HepG2 (cell line): ENCODE measurements around the gene TCFL5. TPM values are rescaled to one million over a fixed set of nuclear protein-coding genes. Genes with fewer than 3 reads are reported as not detected.

Source experiments
- AGO2 ChIP-seq: fragments of 200-400 bp; formaldehyde crosslinking; optimal IDR thresholded peaks from 2 replicates; pipeline ENCODE3; 2017; ENCODE audit warnings: mild to moderate bottlenecking, low read depth, low read length, moderate library complexity
- EP300 ChIP-seq, 3 experiments: sonication (generic) in 1 of 3; formaldehyde crosslinking in 1 of 3; IDR thresholded peaks; 2 replicates each; pipeline versions ENCODE4 v1.5.1 to v1.6.1; 2011 to 2020; ENCODE audit warnings: low read depth in 2 of 3, low read length in 2 of 3, borderline replicate concordance in 1 of 3, improper control_type of control experiment in 1 of 3, mild to moderate bottlenecking in 1 of 3, missing genetic modification reagents in 1 of 3, moderate library complexity in 1 of 3
- FOXA1 ChIP-seq, 2 experiments: fragments of 450-650 bp in 1 of 2; sonication (generic) in 1 of 2; formaldehyde crosslinking in 1 of 2; IDR thresholded peaks; 2 replicates each; pipeline versions ENCODE4 v1.4.0 to v1.6.1; 2016 to 2020; ENCODE audit warnings: missing genetic modification reagents in 1 of 2
- FOXO1 ChIP-seq: sonication (generic); formaldehyde crosslinking; IDR thresholded peaks from 2 replicates; pipeline ENCODE4 v1.4.0; 2020; ENCODE audit warnings: missing genetic modification reagents
- HES4 ChIP-seq: sonication (generic); formaldehyde crosslinking; IDR thresholded peaks from 2 replicates; pipeline ENCODE4 v1.9.0; 2021; ENCODE audit warnings: mild to moderate bottlenecking, missing genetic modification reagents, borderline replicate concordance
- KAT8 ChIP-seq: IDR thresholded peaks from 2 replicates; pipeline ENCODE4 v1.6.1; 2016; ENCODE audit warnings: missing genetic modification reagents, missing compliant biosample characterization
- MAX ChIP-seq: IDR thresholded peaks from 2 replicates; pipeline ENCODE4 v1.6.1; 2012; ENCODE audit warnings: inconsistent platforms
- MAZ ChIP-seq, 2 experiments: sonication (generic) in 1 of 2; formaldehyde crosslinking in 1 of 2; IDR thresholded peaks; 2 replicates each; pipeline versions ENCODE4 v1.5.0 to v1.6.1; 2012 to 2020; ENCODE audit warnings: low read depth in 2 of 2, mild to moderate bottlenecking in 2 of 2, borderline replicate concordance in 1 of 2, improper control_type of control experiment in 1 of 2, low read length in 1 of 2, missing genetic modification reagents in 1 of 2, moderate library complexity in 1 of 2
- MIER2 ChIP-seq: IDR thresholded peaks from 2 replicates; pipeline ENCODE4 v1.6.1; 2016; ENCODE audit warnings: missing biosample characterization, missing genetic modification reagents
- MIER3 ChIP-seq: IDR thresholded peaks from 2 replicates; pipeline ENCODE4 v1.6.1; 2016; ENCODE audit warnings: missing compliant biosample characterization, borderline replicate concordance
- MYC ChIP-seq: sonication (generic); formaldehyde crosslinking; IDR thresholded peaks from 2 replicates; pipeline ENCODE4 v1.9.0; 2021; ENCODE audit warnings: missing genetic modification reagents, borderline replicate concordance
- NCOA1 ChIP-seq: sonication (generic); formaldehyde crosslinking; IDR thresholded peaks from 2 replicates; pipeline ENCODE4 v1.9.0; 2021; ENCODE audit warnings: missing genetic modification reagents
- NONO ChIP-seq, 2 experiments: fragments of 450-650 bp in 1 of 2; sonication (generic) in 1 of 2; formaldehyde crosslinking in 1 of 2; IDR thresholded peaks in 1 of 2; conservative IDR thresholded peaks in 1 of 2; 2 replicates each; pipeline versions ENCODE4 v1.6.1 to v1.8.0; 2017 to 2022; ENCODE audit warnings: mild to moderate bottlenecking in 1 of 2, missing genetic modification reagents in 1 of 2, moderate library complexity in 1 of 2
- POLR2A ChIP-seq, 2 experiments: IDR thresholded peaks; 2 replicates each; pipeline ENCODE4 v1.6.1; 2011; ENCODE audit warnings: low read depth in 2 of 2, low read length in 2 of 2, mild to moderate bottlenecking in 1 of 2, moderate library complexity in 1 of 2; ENCODE audit not compliant: insufficient read depth in 1 of 2
- RBM22 ChIP-seq: fragments of 200-400 bp; formaldehyde crosslinking; optimal IDR thresholded peaks from 2 replicates; pipeline ENCODE3; 2017; ENCODE audit warnings: mild to moderate bottlenecking, low read length, moderate library complexity
- RFXANK ChIP-seq: IDR thresholded peaks from 2 replicates; pipeline ENCODE4 v1.6.1; 2016
- SAFB2 ChIP-seq: sonication (generic); formaldehyde crosslinking; IDR thresholded peaks from 2 replicates; pipeline ENCODE4 v1.5.1; 2020; ENCODE audit warnings: missing genetic modification reagents, low read depth, mild to moderate bottlenecking, borderline replicate concordance
- SOX6 ChIP-seq, 2 experiments: fragments of 450-650 bp in 1 of 2; sonication (generic) in 1 of 2; formaldehyde crosslinking in 1 of 2; IDR thresholded peaks; 2 replicates each; pipeline versions ENCODE4 v1.4.0 to v1.6.1; 2017 to 2020; ENCODE audit warnings: antibody characterized with exemption in 1 of 2, mild to moderate bottlenecking in 1 of 2, missing genetic modification reagents in 1 of 2
- SPEN ChIP-seq: sonication (generic); formaldehyde crosslinking; IDR thresholded peaks from 2 replicates; pipeline ENCODE4 v1.5.1; 2020; ENCODE audit warnings: low read depth, mild to moderate bottlenecking, missing genetic modification reagents
- THYN1 ChIP-seq: sonication (generic); formaldehyde crosslinking; IDR thresholded peaks from 2 replicates; pipeline ENCODE4 v1.8.1; 2023; ENCODE audit warnings: low read depth, mild to moderate bottlenecking, moderate library complexity, missing genetic modification reagents, borderline replicate concordance
- ZNF343 ChIP-seq: sonication (generic); formaldehyde crosslinking; IDR thresholded peaks from 2 replicates; pipeline ENCODE4 v1.4.0; 2020; ENCODE audit warnings: mild to moderate bottlenecking, missing genetic modification reagents
- ZNF646 ChIP-seq: sonication (generic); formaldehyde crosslinking; IDR thresholded peaks from 2 replicates; pipeline ENCODE4 v1.9.0; 2021; ENCODE audit warnings: mild to moderate bottlenecking, missing genetic modification reagents
- ZNF775 ChIP-seq: sonication (generic); formaldehyde crosslinking; IDR thresholded peaks from 2 replicates; pipeline ENCODE4 v1.4.0; 2020; ENCODE audit warnings: missing genetic modification reagents, mild to moderate bottlenecking, moderate library complexity, borderline replicate concordance
- polyA plus RNA-seq, 8 experiments: library from polyadenylated mRNA; depleted of rRNA in 3 of 8; stranded (reverse) in 7 of 8; unstranded in 1 of 8; fragments of >200 nt; fragmentation: Illumina TruSeq in 4 of 8; extraction: Trizol in 4 of 8; gene quantifications; 2 replicates each; pipeline versions ENCODE4 v1.2.1 to v1.2.3, GENCODE V29; 2011 to 2016; ENCODE audit warnings: low read depth in 4 of 8, missing spikeins in 1 of 8, mixed read lengths in 1 of 8; ENCODE audit not compliant: insufficient read depth in 1 of 8
- total RNA-seq, 5 experiments: library from RNA; depleted of rRNA; stranded (reverse); fragments of >200 nt; fragmentation: Illumina TruSeq; extraction: Trizol; gene quantifications; 2 replicates each; pipeline ENCODE4 v1.2.3, GENCODE V29; 2016; ENCODE audit warnings: low read depth in 1 of 5

TCFL5 gene
- total and polyA plus RNA-seq, 2 of the 13 experiments (the other 11 are each of a cell fraction or from before 2014, with no cell fraction given): 14.8 to 20.0 TPM

- TF ChIP-seq NONO (IDR thresholded peaks at IDR 0.05) (no peak), NONO (CRISPR knock-in tag; conservative IDR thresholded peaks at IDR 0.05) (0 out of 2 replicates have a peak, but pooled peaks have one; percentile 34), MAX (no peak), HES4 (CRISPR knock-in tag) (0 out of 2 replicates have a peak, but pooled peaks have one; percentile 17), SAFB2 (CRISPR knock-in tag) (peak; percentile 57; the same call in 1 of the 2 replicates), RBM22 (no peak), ZNF775 (CRISPR knock-in tag) (no peak), NCOA1 (CRISPR knock-in tag) (no peak), POLR2A (IDR thresholded peaks at IDR 0.05; ENCODE audit: insufficient read depth in 1 of 2, low read depth in 2 of 2, low read length in 2 of 2) (peak in 1 of 2 experiments; percentile 8; a peak in 2 of 4 replicates), KAT8 (CRISPR knock-in tag) (no peak), MIER2 (CRISPR knock-in tag) (no peak), ZNF646 (CRISPR knock-in tag) (no peak), FOXA1 (IDR thresholded peaks at IDR 0.05) (no peak), FOXA1 (CRISPR knock-in tag; IDR thresholded peaks at IDR 0.05) (no peak), ZNF343 (CRISPR knock-in tag) (no peak), MIER3 (no peak), MAZ (IDR thresholded peaks at IDR 0.05; ENCODE audit: borderline replicate concordance, low read depth, low read length) (no peak), MAZ (CRISPR knock-in tag; IDR thresholded peaks at IDR 0.05; ENCODE audit: low read depth) (no peak), EP300 (IDR thresholded peaks at IDR 0.05; ENCODE audit: low read depth in 2 of 2, low read length in 2 of 2) (no peak), EP300 (CRISPR knock-in tag; IDR thresholded peaks at IDR 0.05; ENCODE audit: borderline replicate concordance) (no peak), RFXANK (CRISPR knock-in tag) (no peak), FOXO1 (CRISPR knock-in tag) (no peak), SOX6 (IDR thresholded peaks at IDR 0.05) (no peak), SOX6 (CRISPR knock-in tag; IDR thresholded peaks at IDR 0.05) (no peak), MYC (CRISPR knock-in tag) (no peak), SPEN (CRISPR knock-in tag) (0 out of 2 replicates have a peak, but pooled peaks have one; percentile 5), THYN1 (CRISPR knock-in tag) (no peak), AGO2 (peak; percentile 89)
Measured at GRCh38 chr20:62807444-62808210, 54.0 kb downstream of the TCFL5 start (continued).
